Lung (tissue), 12 donors: ENCODE data around the gene PTPRD. TPM values are rescaled to one million over a fixed set of nuclear protein-coding genes. Genes with fewer than 3 reads are reported as not detected.

Experiments used
- ATAC-seq: fragments of 200-7000 bp; cut with Tn5 transposase; one replicate; pipeline ENCODE4 v1.9.1; 2020; ENCODE audit warnings: moderate number of reproducible peaks; ENCODE audit not compliant: insufficient read depth, low FRiP score
- DNase-seq, 3 donors: peaks; one replicate each; pipeline ENCODE4 v3.0.0-alpha.2; 2013 to 2017
- H3K27ac ChIP-seq, 2 donors: one replicate each; pipeline ENCODE4 v1.5.1; 2013; ENCODE audit warnings: mild to moderate bottlenecking in 2 of 2, moderate library complexity in 2 of 2, control low read depth in 1 of 2, inconsistent platforms in 1 of 2, low read depth in 1 of 2, low read length in 1 of 2
- H3K27me3 ChIP-seq, 3 donors: one replicate each; pipeline ENCODE4 v1.5.1; 2013; ENCODE audit warnings: low read length in 2 of 3; ENCODE audit not compliant: control insufficient read depth in 3 of 3, insufficient read depth in 3 of 3
- H3K36me3 ChIP-seq, 4 donors: one replicate each; pipeline ENCODE4 v1.5.1; 2013; ENCODE audit warnings: low read length in 4 of 4, mild to moderate bottlenecking in 1 of 4, moderate library complexity in 1 of 4; ENCODE audit not compliant: control insufficient read depth in 4 of 4, insufficient read depth in 4 of 4
- H3K4me1 ChIP-seq, 5 donors: one replicate each; pipeline ENCODE4 v1.5.1; 2013; ENCODE audit warnings: low read length in 5 of 5, mild to moderate bottlenecking in 2 of 5, moderate library complexity in 1 of 5; ENCODE audit not compliant: control insufficient read depth in 5 of 5, insufficient read depth in 5 of 5
- H3K4me3 ChIP-seq: one replicate; pipeline ENCODE4 v1.5.1; 2013; ENCODE audit warnings: mild to moderate bottlenecking, control low read depth, moderate library complexity
- H3K9ac ChIP-seq, 2 donors: one replicate each; pipeline ENCODE4 v1.5.1; 2013; ENCODE audit warnings: low read length in 2 of 2, control low read depth in 1 of 2; ENCODE audit not compliant: insufficient read depth in 1 of 2
- H3K9me3 ChIP-seq, 4 donors: one replicate each; pipeline ENCODE4 v1.5.1; 2013; ENCODE audit warnings: low read length in 3 of 4, mild to moderate bottlenecking in 1 of 4, moderate library complexity in 1 of 4; ENCODE audit not compliant: control insufficient read depth in 4 of 4, insufficient read depth in 3 of 4
- WGBS, 2 donors: extraction: QIAGEN DNeasy Blood & Tissue Kit; methylation state at CpG; one replicate each; pipeline ENCODE4 v1.1.7; 2013; 5-methylcytosine and 5-hydroxymethylcytosine counted together
- polyA plus RNA-seq, 2 donors: library from polyadenylated mRNA; stranded (reverse); fragments of 200-250 nt; gene quantifications; one replicate each; pipeline ENCODE4 v1.2.1, GENCODE V29; 2013
- total RNA-seq, 2 donors: library from RNA; depleted of rRNA in 1 of 2; stranded (reverse); fragments of >200 nt in 1 of 2; gene quantifications; one replicate each; pipeline ENCODE4 v1.2.1, GENCODE V29; 2014 to 2021
- TF ChIP-seq, protein P1 (sequence below): IDR thresholded peaks from 2 replicates; pipeline ENCODE4 v1.5.1; 2012; ENCODE audit warnings: mild to moderate bottlenecking; ENCODE audit errors: control extremely low read depth, extremely low read depth
- donor health status: control.
- donor health status: control.
- donor health status: Bipolar disorder and iron deficiency.
- donor health status: healthy.
- donor health status: DM: yes; HTN: yes; CAD: no.

PTPRD gene
- total and polyA plus RNA-seq, 4 donors, result 1.9 to 145 (median 13.7) TPM

DNA sequence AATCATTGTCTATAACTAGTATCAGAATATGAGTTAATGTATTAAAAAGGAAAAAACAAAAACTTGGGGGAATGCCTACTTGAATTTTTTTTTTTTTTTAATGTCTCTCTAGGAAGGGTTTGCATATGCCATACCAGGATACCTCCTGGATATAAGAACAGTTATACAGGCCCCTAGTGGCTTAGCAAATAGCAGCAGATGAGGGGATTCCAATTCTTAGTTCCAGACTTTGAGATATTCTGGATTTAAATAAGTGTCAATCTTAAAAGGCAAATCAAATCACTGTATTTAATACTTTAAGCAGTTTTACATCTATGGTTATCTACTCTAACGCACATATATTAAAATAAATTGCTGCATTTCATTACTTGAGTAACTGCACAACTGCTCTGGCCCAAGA lies 1757.8 kb downstream of the PTPRD start:
- Histone ChIP-seq H3K36me3 (no peaks in the 10 kb centered on the region), H3K4me1 (peaks cover 3 to 49% (median 6%) of the 10 kb centered on the region in 5 donors), H3K4me3 (no peak overlapping the region), H3K9me3 (no peaks in the 10 kb centered on the region), H3K27me3 (peaks cover 0 to 51% (median 9%) of the 10 kb centered on the region in 3 donors), H3K27ac (no peak overlapping the region), H3K9ac (peak overlapping the region in 1 of 2 donors; percentile 68)
- 77 to 86% methylated on average over 1 of the region's 1 CpG for WGBS, 2 donors
- DNase-seq, result peak in 2 of 3 donors; percentile 74 to 79
- no peak for ATAC-seq
- TF ChIP-seq, protein P1, sequence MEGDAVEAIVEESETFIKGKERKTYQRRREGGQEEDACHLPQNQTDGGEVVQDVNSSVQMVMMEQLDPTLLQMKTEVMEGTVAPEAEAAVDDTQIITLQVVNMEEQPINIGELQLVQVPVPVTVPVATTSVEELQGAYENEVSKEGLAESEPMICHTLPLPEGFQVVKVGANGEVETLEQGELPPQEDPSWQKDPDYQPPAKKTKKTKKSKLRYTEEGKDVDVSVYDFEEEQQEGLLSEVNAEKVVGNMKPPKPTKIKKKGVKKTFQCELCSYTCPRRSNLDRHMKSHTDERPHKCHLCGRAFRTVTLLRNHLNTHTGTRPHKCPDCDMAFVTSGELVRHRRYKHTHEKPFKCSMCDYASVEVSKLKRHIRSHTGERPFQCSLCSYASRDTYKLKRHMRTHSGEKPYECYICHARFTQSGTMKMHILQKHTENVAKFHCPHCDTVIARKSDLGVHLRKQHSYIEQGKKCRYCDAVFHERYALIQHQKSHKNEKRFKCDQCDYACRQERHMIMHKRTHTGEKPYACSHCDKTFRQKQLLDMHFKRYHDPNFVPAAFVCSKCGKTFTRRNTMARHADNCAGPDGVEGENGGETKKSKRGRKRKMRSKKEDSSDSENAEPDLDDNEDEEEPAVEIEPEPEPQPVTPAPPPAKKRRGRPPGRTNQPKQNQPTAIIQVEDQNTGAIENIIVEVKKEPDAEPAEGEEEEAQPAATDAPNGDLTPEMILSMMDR, result no peak

- Histone ChIP-seq H3K4me1 (peaks cover 0 to 43% (median 6%) of the 10 kb centered on the region in 5 donors), H3K36me3 (peaks cover 0 to 2% (median 0%) of the 10 kb centered on the region in 4 donors), H3K4me3 (no peak overlapping the region), H3K9ac (no peak overlapping the region), H3K9me3 (no peaks in the 10 kb centered on the region), H3K27ac (no peak overlapping the region), H3K27me3 (peaks cover 0 to 39% (median 4%) of the 10 kb centered on the region in 3 donors)
- ATAC-seq, result no peak
- TF ChIP-seq, protein P1, result no peak
- 85 to 95% methylated on average over 4 of the region's 4 CpGs for WGBS, 2 donors
- no peak for DNase-seq
Observed at GRCh38 chr9:8852301-8852864, 1760.4 kb downstream of the PTPRD start.

- Histone ChIP-seq H3K4me1 (peaks cover 0 to 43% (median 6%) of the 10 kb centered on the region in 5 donors), H3K27ac (no peak overlapping the region), H3K36me3 (peaks cover 0 to 6% (median 0%) of the 10 kb centered on the region in 4 donors), H3K4me3 (no peak overlapping the region), H3K9me3 (no peaks in the 10 kb centered on the region), H3K27me3 (peaks cover 0 to 31% (median 2%) of the 10 kb centered on the region in 3 donors), H3K9ac (no peak overlapping the region)
- TF ChIP-seq, protein P1, result no peak
- ATAC-seq (no peak), DNase-seq (peak in 1 of 3 donors; percentile 14)
Observed at GRCh38 chr9:8850914-8851313, 1761.9 kb downstream of the PTPRD start.

- WGBS, 2 donors, result 92 to 93% methylated on average over 3 of the region's 3 CpGs
- H3K27me3 ChIP-seq, result no peaks in the 10 kb centered on the region
Observed at GRCh38 chr9:8845808-8846207, 1767.0 kb downstream of the PTPRD start.

More at GRCh38 chr9:8845808-8846207, 1767.0 kb downstream of the PTPRD start:
- no peak for DNase-seq
- Histone ChIP-seq H3K9ac (no peak overlapping the region), H3K36me3 (peaks cover 0 to 6% (median 0%) of the 10 kb centered on the region in 4 donors), H3K4me3 (no peak overlapping the region), H3K9me3 (no peaks in the 10 kb centered on the region), H3K27ac (no peak overlapping the region), H3K4me1 (peaks cover 0 to 9% (median 2%) of the 10 kb centered on the region in 5 donors)
- TF ChIP-seq, protein P1, result no peak
- ATAC-seq, result no peak
